Endothelial cell of umbilical vein (primary cell): ENCODE data around the gene GPD2. TPM values are rescaled to one million over a fixed set of nuclear protein-coding genes. Genes with fewer than 3 reads are reported as not detected.

Source experiments
- BruUV-seq: library from RNA; stranded (reverse); fragments of 400-500 nt; replicated peaks from 2 replicates; lab custom pipeline; 2021; lab: Mats Ljungman, UMichigan
- CTCF ChIA-PET: fragments of 300-600, 350-600 bp; sonication (Branson Sonifier 250); formaldehyde crosslinking; loops from one replicate; lab custom pipeline; 2021; ENCODE audit warnings: antibody characterized with exemption, inconsistent platforms; lab: Charles Lee
- POLR2A ChIA-PET: fragments of 300-600, 350-600 bp; sonication (Branson Sonifier 250); formaldehyde crosslinking; loops from one replicate; lab custom pipeline; 2021; ENCODE audit warnings: antibody characterized with exemption, inconsistent platforms; lab: Charles Lee
- DNase-seq: peaks from one replicate; pipeline ENCODE4 v3.0.0-alpha.2; 2011; ENCODE audit warnings: low read depth, low spot score
- FAIRE-seq: peaks from 2 replicates; lab custom pipeline; 2011; peaks lifted over from hg19 to GRCh38; lab: Jason Lieb, UNC
- H2AFZ ChIP-seq: 2 replicates; pipeline ENCODE4 v1.6.0; 2012; ENCODE audit warnings: low read depth, low read length, control low read depth, inconsistent platforms
- H3K27ac ChIP-seq: 2 replicates; pipeline ENCODE4 v1.5.1; 2011; ENCODE audit warnings: low read depth, mild to moderate bottlenecking, control low read depth, low read length, moderate library complexity; ENCODE audit not compliant: insufficient read depth
- H3K27me3 ChIP-seq, 2 experiments: 2 replicates each; pipeline versions ENCODE4 v1.6.0 to v1.6.1; 2011; ENCODE audit warnings: low read length in 2 of 2, mixed read lengths in 1 of 2; ENCODE audit not compliant: control insufficient read depth in 2 of 2, insufficient read depth in 2 of 2
- H3K36me3 ChIP-seq, 2 experiments: 2 replicates in 1 of 2; 3 replicates in 1 of 2; pipeline ENCODE4 v1.5.1; 2011; ENCODE audit warnings: low read length in 2 of 2, mild to moderate bottlenecking in 1 of 2, moderate library complexity in 1 of 2; ENCODE audit not compliant: control insufficient read depth in 2 of 2, insufficient read depth in 2 of 2; ENCODE audit errors: extremely low read depth in 1 of 2
- H3K4me1 ChIP-seq: 3 replicates; pipeline ENCODE4 v1.5.1; 2011; ENCODE audit warnings: mild to moderate bottlenecking, low read length; ENCODE audit not compliant: control insufficient read depth, insufficient read depth; ENCODE audit errors: extremely low read depth
- H3K4me2 ChIP-seq: 2 replicates; pipeline ENCODE4 v1.6.1; 2011; ENCODE audit warnings: low read length, control low read depth, mixed read lengths; ENCODE audit not compliant: insufficient read depth
- H3K4me3 ChIP-seq, 3 experiments: fragments of 200-600 bp in 1 of 3; sonication (generic), shearing (Covaris generic) in 1 of 3; replicated peaks in 1 of 3; 2 replicates each; pipeline ENCODE4 v1.5.1; 2011 to 2016; ENCODE audit warnings: control low read depth in 3 of 3, low read length in 3 of 3, mild to moderate bottlenecking in 2 of 3, inconsistent platforms in 1 of 3, low read depth in 1 of 3, moderate library complexity in 1 of 3; ENCODE audit not compliant: insufficient read depth in 1 of 3
- H3K79me2 ChIP-seq: 2 replicates; pipeline ENCODE4 v1.6.0; 2012; ENCODE audit warnings: low read length, inconsistent platforms; ENCODE audit not compliant: control insufficient read depth, insufficient read depth
- H3K9ac ChIP-seq: replicated peaks from 2 replicates; pipeline ENCODE3; 2011; ENCODE audit warnings: low read length, control low read depth; ENCODE audit not compliant: insufficient read depth; ENCODE audit errors: extremely low read depth
- H3K9me1 ChIP-seq: replicated peaks from 3 replicates; pipeline ENCODE4 v1.6.0; 2011; ENCODE audit warnings: mild to moderate bottlenecking, low read length; ENCODE audit not compliant: control insufficient read depth, insufficient read depth; ENCODE audit errors: extremely low read depth
- H3K9me3 ChIP-seq: replicated peaks from 2 replicates; pipeline ENCODE4 v1.5.1; 2012; ENCODE audit warnings: low read length, inconsistent platforms; ENCODE audit not compliant: control insufficient read depth, insufficient read depth
- H4K20me1 ChIP-seq: replicated peaks from 2 replicates; pipeline ENCODE3; 2011; ENCODE audit warnings: mild to moderate bottlenecking, low read length; ENCODE audit not compliant: control insufficient read depth, insufficient read depth; ENCODE audit errors: extremely low read depth
- CTCF ChIP-seq, 2 donors: IDR thresholded peaks; 1 replicate in 1 of 2; 2 replicates in 1 of 2; pipeline ENCODE4 v1.5.1; 2011; ENCODE audit warnings: low read length in 2 of 2, mild to moderate bottlenecking in 2 of 2, moderate library complexity in 2 of 2, control low read depth in 1 of 2, inconsistent platforms in 1 of 2, low read depth in 1 of 2; ENCODE audit not compliant: insufficient read depth in 1 of 2; ENCODE audit errors: extremely low read depth in 1 of 2
- EZH2 ChIP-seq: IDR thresholded peaks from 2 replicates; pipeline ENCODE4 v1.6.1; 2012; ENCODE audit warnings: borderline replicate concordance, low read depth, mild to moderate bottlenecking, moderate library complexity, low read length, inconsistent platforms; ENCODE audit not compliant: severe bottlenecking
- FOS ChIP-seq: IDR thresholded peaks from 2 replicates; pipeline ENCODE4 v1.6.1; 2011; ENCODE audit warnings: mild to moderate bottlenecking, low read length, moderate library complexity, borderline replicate concordance; ENCODE audit not compliant: insufficient read depth
- GATA2 ChIP-seq: IDR thresholded peaks from 2 replicates; pipeline ENCODE4 v1.7.0; 2011; ENCODE audit warnings: low read depth, mild to moderate bottlenecking, moderate library complexity, mixed read lengths, low read length; ENCODE audit not compliant: insufficient read length, insufficient read depth
- JUN ChIP-seq: IDR thresholded peaks from 2 replicates; pipeline ENCODE4 v1.6.1; 2011; ENCODE audit warnings: borderline replicate concordance, low read depth; ENCODE audit not compliant: insufficient read length, insufficient read depth
- MYC ChIP-seq: IDR thresholded peaks from one replicate; pipeline ENCODE4 v1.6.1; 2011; ENCODE audit warnings: mild to moderate bottlenecking, low read depth, low read length
- POLR2A ChIP-seq: IDR thresholded peaks from 2 replicates; pipeline ENCODE4 v1.6.1; 2012; ENCODE audit warnings: low read depth, mild to moderate bottlenecking, control low read depth, low read length
- POLR2AphosphoS5 ChIP-seq: IDR thresholded peaks from 2 replicates; pipeline ENCODE4 v1.6.1; 2012; ENCODE audit warnings: low read depth, mild to moderate bottlenecking, control low read depth, low read length, moderate library complexity; ENCODE audit not compliant: insufficient read depth
- dilution Hi-C: fragments of 300-500 bp; cut with MboI; formaldehyde crosslinking; loops from one replicate; pipeline ENCODE4 v1.15.0; 2019; ENCODE audit warnings: low sequenced_read_pairs; ENCODE audit not compliant: extremely low pct_ligation_motif_present
- intact Hi-C: fragments of 100-400 bp; cut with micrococcal nuclease; formaldehyde crosslinking; loops from one replicate; pipeline ENCODE4 v1.10.0; 2022
- polyA plus RNA-seq, 4 experiments: library from polyadenylated mRNA; depleted of rRNA in 3 of 4; stranded (reverse) in 3 of 4; unstranded in 1 of 4; fragments of >200 nt; gene quantifications; 2 replicates each; pipeline versions ENCODE4 v1.2.1 to v1.2.3, GENCODE V29; 2011 to 2012; ENCODE audit warnings: missing spikeins in 1 of 4
- total RNA-seq: library from RNA; stranded (reverse); gene quantifications from 2 replicates; pipeline ENCODE4 v1.2.3, GENCODE V29; 2021
- TF ChIP-seq, protein P1 (sequence below): IDR thresholded peaks from 2 replicates; pipeline ENCODE4 v1.6.1; 2011; ENCODE audit not compliant: insufficient read depth, insufficient read length

Gene GPD2
- total and polyA plus RNA-seq, 2 donors (not counting 3 experiments of a cell fraction or from before 2014, with no cell fraction given), result 6.6 to 37.0 TPM

DNA sequence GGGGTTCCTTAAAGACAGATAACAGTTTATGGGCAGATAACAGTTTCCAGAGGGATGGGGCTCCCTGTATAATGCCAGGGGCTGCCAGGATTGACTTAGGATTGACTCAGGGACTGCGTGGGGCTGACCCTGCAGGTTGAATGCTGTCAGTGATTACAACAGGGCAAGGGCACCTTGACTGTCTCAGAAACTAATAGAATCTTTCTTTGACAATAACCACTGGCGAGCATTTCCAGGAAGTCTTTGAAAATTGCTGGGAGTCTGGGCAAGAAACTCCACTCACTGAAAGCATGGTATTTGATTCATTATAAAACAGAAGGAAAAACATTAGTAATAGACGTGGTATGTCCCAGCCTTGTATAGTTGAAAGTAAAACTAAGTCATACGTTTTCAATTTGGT lies 101.0 kb downstream of the GPD2 start:
- H3K9me1 ChIP-seq, result no peaks in the 10 kb centered on the region
- no peak overlapping the region for H3K4me3 ChIP-seq
- intact Hi-C loops (no loop called here), dilution Hi-C loops (no loop called here)
- H3K36me3 ChIP-seq, result no peaks in the 10 kb centered on the region
- no peaks in the 10 kb centered on the region for H3K79me2 ChIP-seq
- H3K27me3 ChIP-seq, result no peaks in the 10 kb centered on the region
- DNase-seq (no peak), FAIRE-seq (peak; percentile 52)
- CTCF ChIA-PET, result interaction anchor here (1.0 kb wide), 1 partner anchor 16 kb away, joined by 3 read pairs; no protein-coding TSS in a partner anchor
- no peaks in the 10 kb centered on the region for H3K9me3 ChIP-seq
- H3K4me2 ChIP-seq, result no peak overlapping the region
- POLR2A ChIA-PET, result no interaction called here
- H3K9ac ChIP-seq, result no peak overlapping the region
- no peak overlapping the region for H2AFZ ChIP-seq
- BruUV-seq, result no TSS peak
- H3K4me1 ChIP-seq, result no peaks in the 10 kb centered on the region
- H4K20me1 ChIP-seq, result no peaks in the 10 kb centered on the region
- H3K27ac ChIP-seq, result no peak overlapping the region
- TF ChIP-seq GATA2 (no peak), POLR2AphosphoS5 (no peak), EZH2 (no peak), FOS (no peak), POLR2A (no peak), CTCF (IDR thresholded peaks at IDR 0.05; ENCODE audit: extremely low read depth in 1 of 2, insufficient read depth in 1 of 2, low read depth in 1 of 2, low read length in 2 of 2) (no peak), JUN (no peak), MYC (no peak)
- TF ChIP-seq, protein P1, sequence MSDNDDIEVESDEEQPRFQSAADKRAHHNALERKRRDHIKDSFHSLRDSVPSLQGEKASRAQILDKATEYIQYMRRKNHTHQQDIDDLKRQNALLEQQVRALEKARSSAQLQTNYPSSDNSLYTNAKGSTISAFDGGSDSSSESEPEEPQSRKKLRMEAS, result no peak
